SK-N-SH treated with all-trans-retinoic acid at 6 μM for 48 hours (cell line): ENCODE results near the gene KIRREL2.

Source experiments
- ATAC-seq: fragments of 200-7000 bp; cut with Tn5 transposase; 3 replicates; pipeline ENCODE4 v1.9.1; 2020; ENCODE audit warnings: mild to moderate bottlenecking, moderate library complexity
- ARNTL ChIP-seq: fragments of 450-650 bp; formaldehyde crosslinking; IDR thresholded peaks from 2 replicates; pipeline ENCODE4 v1.5.0; 2020; ENCODE audit warnings: low read depth, mild to moderate bottlenecking, moderate library complexity, borderline replicate concordance
- BACH2 ChIP-seq: fragments of 250-450 bp; sonication (Bioruptor Pico); IDR thresholded peaks from 2 replicates; pipeline ENCODE4 v1.9.0; 2021; ENCODE audit warnings: mild to moderate bottlenecking, borderline replicate concordance
- CREB5 ChIP-seq: fragments of 250-450 bp; sonication (Bioruptor Pico); IDR thresholded peaks from 2 replicates; pipeline ENCODE4 v1.5.1; 2020; ENCODE audit warnings: low read depth, mild to moderate bottlenecking, moderate library complexity
- CSDC2 ChIP-seq: fragments of 250-450 bp; sonication (Bioruptor Pico); IDR thresholded peaks from 2 replicates; pipeline ENCODE4 v1.5.0; 2020; ENCODE audit warnings: mild to moderate bottlenecking, moderate library complexity
- CSRNP3 ChIP-seq: fragments of 250-450 bp; sonication (Bioruptor Pico); IDR thresholded peaks from 2 replicates; pipeline ENCODE4 v1.5.1; 2021; ENCODE audit warnings: mild to moderate bottlenecking, moderate library complexity
- ESRRG ChIP-seq: fragments of 250-450 bp; sonication (Bioruptor Pico); IDR thresholded peaks from 2 replicates; pipeline ENCODE4 v1.6.1; 2021; ENCODE audit warnings: mild to moderate bottlenecking
- GLIS3 ChIP-seq: fragments of 250-450 bp; sonication (Bioruptor Pico); IDR thresholded peaks from 2 replicates; pipeline ENCODE4 v1.5.0; 2020; ENCODE audit warnings: mild to moderate bottlenecking, moderate library complexity
- ISL1 ChIP-seq: fragments of 250-450 bp; sonication (Bioruptor Pico); IDR thresholded peaks from 2 replicates; pipeline ENCODE4 v2.1.2; 2022; ENCODE audit warnings: mild to moderate bottlenecking, moderate library complexity
- OSR1 ChIP-seq: fragments of 250-450 bp; sonication (Bioruptor Pico); IDR thresholded peaks from 2 replicates; pipeline ENCODE4 v1.8.0; 2022; ENCODE audit warnings: moderate library complexity, mild to moderate bottlenecking, inconsistent platforms
- PATZ1 ChIP-seq: fragments of 250-450 bp; sonication (Bioruptor Pico); IDR thresholded peaks from 2 replicates; pipeline ENCODE4 v1.8.0; 2020; ENCODE audit warnings: mild to moderate bottlenecking, moderate library complexity, borderline replicate concordance
- POU6F1 ChIP-seq: fragments of 250-450 bp; sonication (Bioruptor Pico); IDR thresholded peaks from 2 replicates; pipeline ENCODE4 v1.8.0; 2021; ENCODE audit warnings: low read depth, mild to moderate bottlenecking, moderate library complexity, borderline replicate concordance
- PPARA ChIP-seq: fragments of 250-450 bp; sonication (Bioruptor Pico); IDR thresholded peaks from 2 replicates; pipeline ENCODE4 v1.5.0; 2020; ENCODE audit warnings: mild to moderate bottlenecking, borderline replicate concordance
- RARB ChIP-seq: fragments of 250-450 bp; sonication (Bioruptor Pico); IDR thresholded peaks from 2 replicates; pipeline ENCODE4 v1.8.0; 2021; ENCODE audit warnings: mild to moderate bottlenecking, moderate library complexity
- SNAI2 ChIP-seq: fragments of 250-450 bp; sonication (Bioruptor Pico); IDR thresholded peaks from 2 replicates; pipeline ENCODE4 v1.5.0; 2020; ENCODE audit warnings: mild to moderate bottlenecking, moderate library complexity
- TOX ChIP-seq: fragments of 250-450 bp; sonication (Bioruptor Pico); IDR thresholded peaks from 2 replicates; pipeline ENCODE4 v1.8.0; 2021; ENCODE audit warnings: mild to moderate bottlenecking, moderate library complexity, borderline replicate concordance
- TSHZ2 ChIP-seq: fragments of 250-450 bp; sonication (Bioruptor Pico); IDR thresholded peaks from 2 replicates; pipeline ENCODE4 v1.5.0; 2020; ENCODE audit warnings: mild to moderate bottlenecking, moderate library complexity
- ZC3H10 ChIP-seq: fragments of 250-450 bp; sonication (Bioruptor Pico); IDR thresholded peaks from 2 replicates; pipeline ENCODE4 v1.5.1; 2021; ENCODE audit warnings: mild to moderate bottlenecking, moderate library complexity
- ZFP3 ChIP-seq: fragments of 250-450 bp; sonication (Bioruptor Pico); IDR thresholded peaks from 2 replicates; pipeline ENCODE4 v1.5.0; 2020; ENCODE audit warnings: mild to moderate bottlenecking, moderate library complexity
- ZFP30 ChIP-seq: fragments of 450-650 bp; formaldehyde crosslinking; IDR thresholded peaks from 2 replicates; pipeline ENCODE4 v1.5.0; 2022; ENCODE audit warnings: mild to moderate bottlenecking, moderate library complexity
- ZNF565 ChIP-seq: fragments of 450-650 bp; formaldehyde crosslinking; conservative IDR thresholded peaks from 2 replicates; pipeline ENCODE4 v1.5.0; 2020; ENCODE audit warnings: low read depth, mild to moderate bottlenecking, moderate library complexity
- ZNF70 ChIP-seq: fragments of 450-650 bp; formaldehyde crosslinking; IDR thresholded peaks from 2 replicates; pipeline ENCODE4 v1.5.0; 2020; ENCODE audit warnings: mild to moderate bottlenecking, moderate library complexity
- ZNF8 ChIP-seq: fragments of 450-650 bp; formaldehyde crosslinking; IDR thresholded peaks from 2 replicates; pipeline ENCODE4 v1.5.0; 2020; ENCODE audit warnings: mild to moderate bottlenecking, moderate library complexity

Gene KIRREL2

GRCh38 chr19:35870798-35871197 lies 14.1 kb downstream of the KIRREL2 start (continued):
- TF ChIP-seq TSHZ2 (CRISPR knock-in tag) (no peak), ZC3H10 (CRISPR knock-in tag) (no peak), ISL1 (CRISPR knock-in tag) (no peak), ZFP3 (CRISPR knock-in tag) (no peak), OSR1 (CRISPR knock-in tag) (no peak)

GRCh38 chr19:35871611-35872010 lies 14.9 kb downstream of the KIRREL2 start:
- ATAC-seq = no peak
- TF ChIP-seq SNAI2 (CRISPR knock-in tag) (no peak), TOX (CRISPR knock-in tag) (no peak), CREB5 (CRISPR knock-in tag) (no peak), ZNF70 (CRISPR knock-in tag) (no peak), PATZ1 (no peak), CSDC2 (no peak), POU6F1 (CRISPR knock-in tag) (no peak), ZFP3 (CRISPR knock-in tag) (no peak), ARNTL (no peak), RARB (CRISPR knock-in tag) (no peak), ZNF8 (CRISPR knock-in tag) (no peak), PPARA (CRISPR knock-in tag) (no peak), ISL1 (CRISPR knock-in tag) (no peak), ZFP30 (CRISPR knock-in tag) (no peak), GLIS3 (no peak), BACH2 (CRISPR knock-in tag) (no peak)

- ATAC-seq = no peak
- TF ChIP-seq BACH2 (CRISPR knock-in tag) (no peak), ESRRG (CRISPR knock-in tag) (no peak), TOX (CRISPR knock-in tag) (no peak), ZNF565 (CRISPR knock-in tag) (no peak), PPARA (CRISPR knock-in tag) (no peak)
These were observed 15.5 kb downstream of the KIRREL2 start for GRCh38 chr19:35872180-35872579.

- no peak for ATAC-seq
- no peak for TF ChIP-seq SNAI2 (CRISPR knock-in tag)
- no peak for TF ChIP-seq ZNF8 (CRISPR knock-in tag)
- no peak for TF ChIP-seq CREB5 (CRISPR knock-in tag)
- TF ChIP-seq RARB (CRISPR knock-in tag) = no peak
- TF ChIP-seq BACH2 (CRISPR knock-in tag) = no peak
- TF ChIP-seq PPARA (CRISPR knock-in tag) = no peak
- TF ChIP-seq ZNF70 (CRISPR knock-in tag) = no peak
- no peak for TF ChIP-seq TOX (CRISPR knock-in tag)
- no peak for TF ChIP-seq ZC3H10 (CRISPR knock-in tag)
- no peak for TF ChIP-seq ZFP30 (CRISPR knock-in tag)
- TF ChIP-seq ZNF565 (CRISPR knock-in tag) = no peak
- no peak for TF ChIP-seq CSRNP3
- no peak for TF ChIP-seq POU6F1 (CRISPR knock-in tag)
- no peak for TF ChIP-seq ISL1 (CRISPR knock-in tag)
- TF ChIP-seq, all 23 proteins: peak for 0
These were observed 17.8 kb downstream of the KIRREL2 start for GRCh38 chr19:35874392-35874930.
